Globus pallidus (tissue), 1 donor: ENCODE measurements around the gene C3orf49.

ENCODE experiments used
- DNase-seq: peaks from one replicate; pipeline ENCODE4 v3.0.0-alpha.2; 2015; ENCODE audit warnings: low spot score

The C3orf49 gene

GRCh38 chr3:63819151-63819398 is at the start of gene C3orf49:
C3orf49 (plus strand) TSS chr3:63819299; CDS start chr3:63819472, 173 bp downstream.
- DNase-seq: no peak

- DNase-seq: no peak
Observed at GRCh38 chr3:63774781-63775180, 44.3 kb upstream of the C3orf49 start.

GRCh38 chr3:63779227-63779626 is 39.9 kb upstream of the C3orf49 start:
- DNase-seq: no peak

GRCh38 chr3:63791974-63792373 is 27.1 kb upstream of the C3orf49 start:
- no peak for DNase-seq

- no peak for DNase-seq
Observed at GRCh38 chr3:63795438-63795837, 23.7 kb upstream of the C3orf49 start.

- DNase-seq: no peak
Observed at GRCh38 chr3:63798544-63798943, 20.6 kb upstream of the C3orf49 start.

GRCh38 chr3:63798949-63799348 is 20.1 kb upstream of the C3orf49 start:
- no peak for DNase-seq

- no peak for DNase-seq
Observed at GRCh38 chr3:63800097-63800496, 19.0 kb upstream of the C3orf49 start.

- no peak for DNase-seq
Observed at GRCh38 chr3:63803911-63804310, 15.2 kb upstream of the C3orf49 start.

- peak; percentile 19 for DNase-seq
Observed at GRCh38 chr3:63807961-63808565, 11.0 kb upstream of the C3orf49 start.

GRCh38 chr3:63808633-63809032 is 10.5 kb upstream of the C3orf49 start:
- DNase-seq: no peak

GRCh38 chr3:63809607-63810006 is 9.5 kb upstream of the C3orf49 start:
- no peak for DNase-seq

GRCh38 chr3:63814237-63814636 is 4.9 kb upstream of the C3orf49 start:
- no peak for DNase-seq

- DNase-seq: no peak
Observed at GRCh38 chr3:63817225-63817624, 1.9 kb upstream of the C3orf49 start.

- DNase-seq: peak; percentile 52
Observed at GRCh38 chr3:63818282-63819150, 583 bp upstream of the C3orf49 start.

- no peak for DNase-seq
Observed at GRCh38 chr3:63824309-63824708, 5.2 kb downstream of the C3orf49 start.

GRCh38 chr3:63830526-63830925 is 11.4 kb downstream of the C3orf49 start:
- DNase-seq: no peak

- DNase-seq: no peak
Observed at GRCh38 chr3:63832395-63832794, 13.3 kb downstream of the C3orf49 start.

GRCh38 chr3:63841704-63842103 is 22.6 kb downstream of the C3orf49 start:
- DNase-seq: no peak

GRCh38 chr3:63842127-63842526 is 23.0 kb downstream of the C3orf49 start:
- DNase-seq: no peak

- no peak for DNase-seq
Observed at GRCh38 chr3:63845215-63845614, 26.1 kb downstream of the C3orf49 start.

- no peak for DNase-seq
Observed at GRCh38 chr3:63847718-63848450, 28.8 kb downstream of the C3orf49 start.

- DNase-seq: no peak
Observed at GRCh38 chr3:63849175-63849574, 30.1 kb downstream of the C3orf49 start.
